ENCODE results near the gene CD276.

Gene CD276

DNA sequence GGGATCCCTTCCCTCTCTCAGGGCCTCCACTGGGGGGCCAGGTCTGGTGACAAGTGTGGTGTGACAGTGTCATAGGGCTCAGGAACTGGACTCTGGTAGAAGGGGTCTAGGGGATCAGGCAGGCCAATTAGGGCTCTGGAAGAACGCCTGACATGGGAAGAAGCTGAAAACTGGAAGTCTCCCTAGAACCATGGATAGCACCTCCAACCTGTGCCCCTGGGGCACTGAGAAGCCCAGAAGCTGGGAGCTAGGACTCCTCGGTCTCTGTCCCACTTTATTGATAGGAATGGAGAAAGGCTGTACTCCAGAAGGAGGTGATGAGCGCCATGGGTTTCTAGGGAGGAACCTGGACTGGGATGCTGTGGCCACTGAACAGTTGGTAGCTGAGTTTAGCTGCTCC is 38.2 kb downstream of the CD276 start:
- Histone ChIP-seq H3K4me3 (ENCODE audit: insufficient read depth, low read length, poor library complexity, severe bottlenecking) (no peak overlapping the region), H3K79me2 (ENCODE audit: insufficient read depth, low read length) (no peaks in the 10 kb centered on the region), H3K4me2 (ENCODE audit: low read depth, low read length, poor library complexity, severe bottlenecking) (no peak overlapping the region), H3F3A (ENCODE audit: insufficient read depth) (no peaks in the 10 kb centered on the region), H3K9me2 (replicated peaks; ENCODE audit: insufficient read depth, low read length) (no peaks in the 10 kb centered on the region), H3K36me3 (ENCODE audit: low read length) (no peaks in the 10 kb centered on the region), H3K9me3 (ENCODE audit: insufficient read depth, low read length) (no peaks in the 10 kb centered on the region), H3K27me3 (ENCODE audit: low read length) (no peaks in the 10 kb centered on the region), H3K27ac (ENCODE audit: low read depth, low read length) (no peak overlapping the region), H2AFZ (ENCODE audit: low read depth, low read length, severe bottlenecking) (no peak overlapping the region), H3K9ac (ENCODE audit: low read length) (no peak overlapping the region), H4K20me1 (ENCODE audit: low read depth, low read length) (0 out of 2 replicates have a peak, but pooled peaks cover 2% of the 10 kb centered on the region)
- TF ChIP-seq EZH2phosphoT487 (conservative IDR thresholded peaks at IDR 0.05; ENCODE audit: low read length), result no peak
- no peak for TF ChIP-seq CTCF (IDR thresholded peaks at IDR 0.05; ENCODE audit: insufficient read depth, low read length, poor library complexity, severe bottlenecking)

DNA sequence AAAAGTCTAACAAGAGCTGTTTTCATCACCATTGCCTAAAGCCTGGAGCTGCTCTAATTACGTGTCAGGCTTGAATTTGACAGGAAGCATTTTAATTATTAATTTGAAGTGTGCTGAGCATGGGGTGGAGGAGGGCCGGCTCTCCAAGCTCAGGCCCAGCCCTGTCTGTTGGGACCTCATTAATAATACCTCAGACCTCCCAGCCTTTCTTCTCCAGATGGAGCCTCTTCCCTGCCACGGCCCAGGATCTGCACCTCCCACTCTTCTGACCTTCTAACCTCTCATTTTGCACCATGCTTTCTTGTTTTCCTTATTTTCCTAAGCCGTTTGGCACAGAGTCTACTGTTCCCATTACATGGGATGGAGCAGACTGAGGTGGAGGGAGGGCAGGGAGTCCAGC is 39.0 kb downstream of the CD276 start:
- TF ChIP-seq CTCF (IDR thresholded peaks at IDR 0.05; ENCODE audit: insufficient read depth, low read length, poor library complexity, severe bottlenecking) (no peak), EZH2phosphoT487 (conservative IDR thresholded peaks at IDR 0.05; ENCODE audit: low read length) (no peak)
- Histone ChIP-seq H3K4me3 (ENCODE audit: insufficient read depth, low read length, poor library complexity, severe bottlenecking) (no peak overlapping the region), H3K79me2 (ENCODE audit: insufficient read depth, low read length) (no peaks in the 10 kb centered on the region)

GRCh38 chr15:73724212-73724611 is 40.0 kb downstream of the CD276 start:
- no peak overlapping the region for H3K27ac ChIP-seq (ENCODE audit: low read depth, low read length)
- H4K20me1 ChIP-seq (ENCODE audit: low read depth, low read length), result 0 out of 2 replicates have a peak, but pooled peaks cover 2% of the 10 kb centered on the region
- no peaks in the 10 kb centered on the region for H3F3A ChIP-seq (ENCODE audit: insufficient read depth)
- no peak overlapping the region for H3K9ac ChIP-seq (ENCODE audit: low read length)
- H3K4me3 ChIP-seq (ENCODE audit: insufficient read depth, low read length, poor library complexity, severe bottlenecking), result no peak overlapping the region
- no peaks in the 10 kb centered on the region for H3K27me3 ChIP-seq (ENCODE audit: low read length)
- no peak overlapping the region for H2AFZ ChIP-seq (ENCODE audit: low read depth, low read length, severe bottlenecking)
- no peaks in the 10 kb centered on the region for H3K36me3 ChIP-seq (ENCODE audit: low read length)
- no peaks in the 10 kb centered on the region for H3K79me2 ChIP-seq (ENCODE audit: insufficient read depth, low read length)
- no peak overlapping the region for H3K4me2 ChIP-seq (ENCODE audit: low read depth, low read length, poor library complexity, severe bottlenecking)
- no peaks in the 10 kb centered on the region for H3K9me2 ChIP-seq (replicated peaks; ENCODE audit: insufficient read depth, low read length)
- no peaks in the 10 kb centered on the region for H3K9me3 ChIP-seq (ENCODE audit: insufficient read depth, low read length)
- TF ChIP-seq EZH2phosphoT487 (conservative IDR thresholded peaks at IDR 0.05; ENCODE audit: low read length) (no peak), CTCF (IDR thresholded peaks at IDR 0.05; ENCODE audit: insufficient read depth, low read length, poor library complexity, severe bottlenecking) (no peak)

More for the DNA sequence above, 39.0 kb downstream of the CD276 start:
- Histone ChIP-seq H3K9me2 (replicated peaks; ENCODE audit: insufficient read depth, low read length) (no peaks in the 10 kb centered on the region), H3F3A (ENCODE audit: insufficient read depth) (no peaks in the 10 kb centered on the region), H3K27ac (ENCODE audit: low read depth, low read length) (no peak overlapping the region), H4K20me1 (ENCODE audit: low read depth, low read length) (0 out of 2 replicates have a peak, but pooled peaks cover 2% of the 10 kb centered on the region), H3K27me3 (ENCODE audit: low read length) (no peaks in the 10 kb centered on the region), H3K36me3 (ENCODE audit: low read length) (no peaks in the 10 kb centered on the region), H2AFZ (ENCODE audit: low read depth, low read length, severe bottlenecking) (no peak overlapping the region), H3K4me2 (ENCODE audit: low read depth, low read length, poor library complexity, severe bottlenecking) (no peak overlapping the region), H3K9ac (ENCODE audit: low read length) (no peak overlapping the region), H3K9me3 (ENCODE audit: insufficient read depth, low read length) (no peaks in the 10 kb centered on the region)

Data from SU-DHL-6 (cell line).